HepG2 (cell line): ENCODE data around the gene GIMAP1. TPM values are rescaled to one million over a fixed set of nuclear protein-coding genes. Genes with fewer than 3 reads are reported as not detected.
A peak's percentile ranks its signal among the peaks of the same experiment; 100 is the strongest.

Experiments
- ATAC-seq: fragments of 200-7000 bp; cut with Tn5 transposase; 3 replicates; pipeline ENCODE4 v1.9.1; 2020; ENCODE audit warnings: mild to moderate bottlenecking, moderate library complexity
- BruUV-seq: library from RNA; stranded (reverse); fragments of 400-500 nt; replicated peaks from 2 replicates; lab custom pipeline; 2021; lab: Mats Ljungman, UMichigan
- CTCF ChIA-PET: fragments of 300-600 bp; formaldehyde crosslinking; extraction: SDS; loops from one replicate; lab custom pipeline; 2021; ENCODE audit warnings: low total read pairs, inconsistent platforms, low intra/inter-chr PET ratio; lab: Yijun Ruan, JAX
- POLR2A ChIA-PET: fragments of 350-600 bp; sonication (Branson Sonifier 250); formaldehyde crosslinking; loops from one replicate; lab custom pipeline; 2020; ENCODE audit warnings: antibody characterized with exemption, inconsistent platforms; lab: Yijun Ruan, JAX
- DNase-seq: peaks from one replicate; pipeline ENCODE4 v3.0.0-alpha.2; 2015; ENCODE audit warnings: low spot score
- FAIRE-seq: peaks from 3 replicates; lab custom pipeline; 2011; peaks lifted over from hg19 to GRCh38; lab: Jason Lieb, UNC
- H2AFZ ChIP-seq: one replicate; pipeline ENCODE4 v1.6.1; 2011; ENCODE audit warnings: low read length, inconsistent platforms
- H3K27ac ChIP-seq: fragments of 300-600 bp; 3 replicates; pipeline ENCODE4 v1.8.0; 2011; ENCODE audit warnings: mixed run types, mild to moderate bottlenecking, mixed read lengths, low read length, inconsistent platforms; ENCODE audit not compliant: insufficient read depth; ENCODE audit errors: extremely low read length
- H3K27me3 ChIP-seq, 2 experiments: fragments of 200-600 bp in 1 of 2; 2 replicates in 1 of 2; 3 replicates in 1 of 2; pipeline versions ENCODE4 v1.6.0 to v1.8.0; 2011; ENCODE audit warnings: low read length in 2 of 2, mild to moderate bottlenecking in 2 of 2, moderate library complexity in 2 of 2, inconsistent platforms in 1 of 2; ENCODE audit not compliant: insufficient read depth in 2 of 2, control insufficient read depth in 1 of 2
- H3K36me3 ChIP-seq, 2 experiments: fragments of 200-600 bp in 1 of 2; replicated peaks in 1 of 2; 2 replicates in 1 of 2; 3 replicates in 1 of 2; pipeline versions ENCODE4 v1.5.1 to v1.8.0; 2011; ENCODE audit warnings: low read length in 2 of 2, inconsistent platforms in 1 of 2; ENCODE audit not compliant: insufficient read depth in 2 of 2, control insufficient read depth in 1 of 2
- H3K4me1 ChIP-seq: 2 replicates; pipeline ENCODE4 v1.5.1; 2012; ENCODE audit warnings: low read length, inconsistent platforms; ENCODE audit not compliant: insufficient read depth
- H3K4me2 ChIP-seq: 2 replicates; pipeline ENCODE4 v1.6.0; 2011; ENCODE audit warnings: low read depth, low read length, inconsistent platforms
- H3K4me3 ChIP-seq, 3 experiments: fragments of 200-600 bp in 1 of 3; sonication (generic), shearing (Covaris generic) in 1 of 3; replicated peaks in 1 of 3; 2 replicates each; pipeline ENCODE4 v1.5.1; 2011 to 2016; ENCODE audit warnings: low read length in 3 of 3, inconsistent platforms in 2 of 3, low read depth in 2 of 3, mild to moderate bottlenecking in 2 of 3, control low read depth in 1 of 3, mixed read lengths in 1 of 3; ENCODE audit not compliant: insufficient read depth in 1 of 3
- H3K79me2 ChIP-seq: one replicate; pipeline ENCODE4 v1.6.1; 2011; ENCODE audit warnings: low read length, inconsistent platforms; ENCODE audit not compliant: insufficient read depth
- H3K9ac ChIP-seq: 2 replicates; pipeline ENCODE4 v1.6.0; 2011; ENCODE audit warnings: mild to moderate bottlenecking, low read depth, low read length, inconsistent platforms; ENCODE audit not compliant: insufficient read depth
- H3K9me3 ChIP-seq: 2 replicates; pipeline ENCODE4 v1.5.1; 2012; ENCODE audit warnings: mild to moderate bottlenecking, low read length
- H4K20me1 ChIP-seq: 2 replicates; pipeline ENCODE4 v1.6.0; 2011; ENCODE audit warnings: inconsistent platforms, mild to moderate bottlenecking, low read length, moderate library complexity; ENCODE audit not compliant: insufficient read depth
- AGO1 ChIP-seq: fragments of 200-400 bp; formaldehyde crosslinking; IDR thresholded peaks from 2 replicates; pipeline ENCODE4 v1.6.1; 2017; ENCODE audit warnings: mild to moderate bottlenecking, low read depth, low read length, moderate library complexity; ENCODE audit not compliant: poor library complexity, severe bottlenecking
- CREB1 ChIP-seq, 2 experiments: fragments of 450-650 bp in 1 of 2; IDR thresholded peaks; 2 replicates each; pipeline ENCODE4 v1.6.1; 2016 to 2017; ENCODE audit warnings: control low read depth in 1 of 2, mild to moderate bottlenecking in 1 of 2, missing compliant biosample characterization in 1 of 2, missing genetic modification characterization in 1 of 2
- HNF4A ChIP-seq: sonication (generic); formaldehyde crosslinking; IDR thresholded peaks from 2 replicates; pipeline ENCODE4 v1.4.0; 2020; ENCODE audit warnings: missing genetic modification reagents
- MAFF ChIP-seq: IDR thresholded peaks from 2 replicates; pipeline ENCODE4 v1.6.1; 2011; ENCODE audit warnings: low read depth, low read length, improper control_type of control experiment
- NCOA2 ChIP-seq: sonication (generic); formaldehyde crosslinking; IDR thresholded peaks from 2 replicates; pipeline ENCODE4 v1.8.0; 2022; ENCODE audit warnings: inconsistent platforms
- SOX13 ChIP-seq, 3 experiments: fragments of 450-650 bp in 1 of 3; sonication (generic) in 1 of 3; formaldehyde crosslinking in 1 of 3; IDR thresholded peaks in 2 of 3; conservative IDR thresholded peaks in 1 of 3; 2 replicates each; pipeline versions ENCODE4 v1.5.0 to v1.6.1; 2016 to 2020; ENCODE audit warnings: antibody characterized with exemption in 1 of 3, mild to moderate bottlenecking in 1 of 3, missing compliant biosample characterization in 1 of 3, missing genetic modification reagents in 1 of 3, moderate library complexity in 1 of 3
- SRF ChIP-seq: IDR thresholded peaks from 2 replicates; pipeline ENCODE4 v1.6.1; 2011; ENCODE audit warnings: mild to moderate bottlenecking, low read depth, low read length, moderate library complexity
- ZNF709 ChIP-seq: sonication (generic); formaldehyde crosslinking; IDR thresholded peaks from 2 replicates; pipeline ENCODE4 v1.5.0; 2020; ENCODE audit warnings: mild to moderate bottlenecking, missing genetic modification reagents
- ZSCAN21 ChIP-seq: sonication (generic); formaldehyde crosslinking; IDR thresholded peaks from 2 replicates; pipeline ENCODE4 v1.8.0; 2022; ENCODE audit warnings: mild to moderate bottlenecking, missing genetic modification reagents, moderate library complexity, borderline replicate concordance
- WGBS: methylation state at CpG from one replicate; pipeline ENCODE4 v1.1.6; 2017; ENCODE audit warnings: low lambda C conversion rate; 5-methylcytosine and 5-hydroxymethylcytosine counted together
- in situ Hi-C: cut with HindIII; loops from 2 replicates; pipeline ENCODE4 v1.10.0; 2017; ENCODE audit warnings: low pct_unique_long_range_greater_than_20kb; ENCODE audit not compliant: extremely low pct_ligation_motif_present
- intact Hi-C: fragments of 100-400 bp; cut with micrococcal nuclease; formaldehyde crosslinking; loops from one replicate; pipeline ENCODE4 v1.10.0; 2022; ENCODE audit not compliant: unreplicated experiment
- polyA plus RNA-seq, 8 experiments: library from polyadenylated mRNA; depleted of rRNA in 3 of 8; stranded (reverse) in 7 of 8; unstranded in 1 of 8; fragments of >200 nt; fragmentation: Illumina TruSeq in 4 of 8; extraction: Trizol in 4 of 8; gene quantifications; 2 replicates each; pipeline versions ENCODE4 v1.2.1 to v1.2.3, GENCODE V29; 2011 to 2016; ENCODE audit warnings: low read depth in 4 of 8, missing spikeins in 1 of 8, mixed read lengths in 1 of 8; ENCODE audit not compliant: insufficient read depth in 1 of 8
- total RNA-seq, 5 experiments: library from RNA; depleted of rRNA; stranded (reverse); fragments of >200 nt; fragmentation: Illumina TruSeq; extraction: Trizol; gene quantifications; 2 replicates each; pipeline ENCODE4 v1.2.3, GENCODE V29; 2016; ENCODE audit warnings: low read depth in 1 of 5
- TF ChIP-seq, protein P1 (sequence below): sonication (generic); formaldehyde crosslinking; IDR thresholded peaks from 2 replicates; pipeline ENCODE4 v1.4.0; 2020; ENCODE audit warnings: mild to moderate bottlenecking, missing genetic modification reagents
- TF ChIP-seq, protein P2 (sequence below): sonication (generic); formaldehyde crosslinking; IDR thresholded peaks from 2 replicates; pipeline ENCODE4 v1.4.0; 2020; ENCODE audit warnings: low read depth, mild to moderate bottlenecking, missing genetic modification reagents
- TF ChIP-seq, protein P3 (sequence below): sonication (generic); formaldehyde crosslinking; IDR thresholded peaks from 2 replicates; pipeline ENCODE4 v1.4.0; 2020; ENCODE audit warnings: missing genetic modification reagents
- TF ChIP-seq, protein P4 (sequence below): IDR thresholded peaks from 2 replicates; pipeline ENCODE4 v1.6.1; 2016; ENCODE audit warnings: low read depth, borderline replicate concordance

The GIMAP1 gene
- total and polyA plus RNA-seq, 2 of the 13 experiments (the other 11 are each of a cell fraction or from before 2014, with no cell fraction given), result not detected

DNA sequence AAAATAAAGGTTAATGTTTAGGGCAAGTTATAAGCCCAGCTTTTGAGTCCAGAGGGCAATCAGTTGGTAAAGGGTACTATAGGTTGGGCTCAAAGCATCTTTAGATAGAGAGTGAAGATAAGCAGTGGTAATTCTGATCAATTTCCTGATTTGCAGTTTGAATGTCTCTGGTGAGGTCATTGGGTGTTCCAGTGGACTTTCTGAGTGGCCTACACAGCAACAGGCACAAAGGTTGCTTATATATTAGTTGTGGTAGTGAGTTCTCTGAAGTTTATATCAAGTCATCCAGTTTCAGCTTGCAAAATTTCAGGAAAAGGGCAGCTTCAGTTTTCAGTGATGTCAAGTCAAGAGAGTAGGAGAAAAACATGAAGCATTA is 49.9 kb downstream of the GIMAP1 start:
- H3K36me3 ChIP-seq, result no peaks in the 10 kb centered on the region
- intact Hi-C loops (no loop called here), in situ Hi-C loops (loop anchor here (25.0 kb wide), 1 partner anchor 479 kb away; no protein-coding TSS in a partner anchor)
- no peaks in the 10 kb centered on the region for H3K79me2 ChIP-seq
- ATAC-seq, result no peak
- DNase-seq, result no peak
- H3K27ac ChIP-seq, result no peak overlapping the region
- POLR2A ChIA-PET, result no interaction called here
- no peaks in the 10 kb centered on the region for H3K27me3 ChIP-seq
- no peak for TF ChIP-seq AGO1
- TF ChIP-seq ZSCAN21 (CRISPR knock-in tag), result no peak
- no peak for TF ChIP-seq SRF
- TF ChIP-seq MAFF, result no peak
- TF ChIP-seq, protein P1, sequence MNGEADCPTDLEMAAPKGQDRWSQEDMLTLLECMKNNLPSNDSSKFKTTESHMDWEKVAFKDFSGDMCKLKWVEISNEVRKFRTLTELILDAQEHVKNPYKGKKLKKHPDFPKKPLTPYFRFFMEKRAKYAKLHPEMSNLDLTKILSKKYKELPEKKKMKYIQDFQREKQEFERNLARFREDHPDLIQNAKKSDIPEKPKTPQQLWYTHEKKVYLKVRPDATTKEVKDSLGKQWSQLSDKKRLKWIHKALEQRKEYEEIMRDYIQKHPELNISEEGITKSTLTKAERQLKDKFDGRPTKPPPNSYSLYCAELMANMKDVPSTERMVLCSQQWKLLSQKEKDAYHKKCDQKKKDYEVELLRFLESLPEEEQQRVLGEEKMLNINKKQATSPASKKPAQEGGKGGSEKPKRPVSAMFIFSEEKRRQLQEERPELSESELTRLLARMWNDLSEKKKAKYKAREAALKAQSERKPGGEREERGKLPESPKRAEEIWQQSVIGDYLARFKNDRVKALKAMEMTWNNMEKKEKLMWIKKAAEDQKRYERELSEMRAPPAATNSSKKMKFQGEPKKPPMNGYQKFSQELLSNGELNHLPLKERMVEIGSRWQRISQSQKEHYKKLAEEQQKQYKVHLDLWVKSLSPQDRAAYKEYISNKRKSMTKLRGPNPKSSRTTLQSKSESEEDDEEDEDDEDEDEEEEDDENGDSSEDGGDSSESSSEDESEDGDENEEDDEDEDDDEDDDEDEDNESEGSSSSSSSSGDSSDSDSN (CRISPR knock-in tag), result no peak
- no peaks in the 10 kb centered on the region for H3K9me3 ChIP-seq
- CTCF ChIA-PET, result no interaction called here
- H3K4me1 ChIP-seq, result peaks cover 25% of the 10 kb centered on the region
- H3K4me3 ChIP-seq, result no peak overlapping the region
- no peak for FAIRE-seq
- H2AFZ ChIP-seq, result no peak overlapping the region
- no peak overlapping the region for H3K9ac ChIP-seq
- no peak overlapping the region for H3K4me2 ChIP-seq
- no TSS peak for BruUV-seq
- no peaks in the 10 kb centered on the region for H4K20me1 ChIP-seq

DNA sequence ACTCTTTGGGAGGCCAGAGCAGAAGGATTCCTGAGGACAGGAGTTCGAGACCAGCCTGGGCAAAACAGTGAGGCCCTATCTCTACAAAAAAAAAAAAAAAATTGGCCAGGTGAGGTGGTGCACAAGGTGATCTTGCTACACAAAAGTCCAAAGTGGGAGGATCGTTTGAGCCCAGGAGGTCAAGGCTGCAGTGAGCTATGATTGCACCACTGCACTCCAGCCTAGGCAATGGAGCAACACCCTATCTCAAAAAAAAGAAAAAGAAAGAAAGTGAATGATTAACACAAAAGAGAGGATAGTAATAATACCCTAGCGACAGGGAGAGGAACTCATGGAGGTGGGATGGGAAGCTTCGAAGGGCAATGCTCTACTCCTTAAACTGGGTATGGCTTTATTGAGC is 53.4 kb downstream of the GIMAP1 start:
- 18% methylated on average over 4 of the region's 4 CpGs for WGBS
- BruUV-seq, result no TSS peak
- FAIRE-seq (peak; percentile 36), DNase-seq (no peak), ATAC-seq (peak; percentile 48; the same call in 2 of the 3 replicates)
- no peaks in the 10 kb centered on the region for H3K79me2 ChIP-seq
- H3K4me1 ChIP-seq, result peaks cover 24% of the 10 kb centered on the region
- H3K9me3 ChIP-seq, result no peaks in the 10 kb centered on the region
- no peaks in the 10 kb centered on the region for H3K27me3 ChIP-seq
- H2AFZ ChIP-seq, result no peak overlapping the region
- CTCF ChIA-PET, result no interaction called here
- intact Hi-C loops (no loop called here), in situ Hi-C loops (loop anchor here (25.0 kb wide), 1 partner anchor 482 kb away; no protein-coding TSS in a partner anchor)
- POLR2A ChIA-PET, result no interaction called here
- H3K27ac ChIP-seq, result no peak overlapping the region
- no peaks in the 10 kb centered on the region for H3K36me3 ChIP-seq
- no peaks in the 10 kb centered on the region for H4K20me1 ChIP-seq
- H3K4me3 ChIP-seq, result no peak overlapping the region
- H3K9ac ChIP-seq, result no peak overlapping the region
- no peak overlapping the region for H3K4me2 ChIP-seq
- TF ChIP-seq, protein P2, sequence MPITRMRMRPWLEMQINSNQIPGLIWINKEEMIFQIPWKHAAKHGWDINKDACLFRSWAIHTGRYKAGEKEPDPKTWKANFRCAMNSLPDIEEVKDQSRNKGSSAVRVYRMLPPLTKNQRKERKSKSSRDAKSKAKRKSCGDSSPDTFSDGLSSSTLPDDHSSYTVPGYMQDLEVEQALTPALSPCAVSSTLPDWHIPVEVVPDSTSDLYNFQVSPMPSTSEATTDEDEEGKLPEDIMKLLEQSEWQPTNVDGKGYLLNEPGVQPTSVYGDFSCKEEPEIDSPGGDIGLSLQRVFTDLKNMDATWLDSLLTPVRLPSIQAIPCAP, result no peak
- no peak for TF ChIP-seq CREB1 (IDR thresholded peaks at IDR 0.05)
- TF ChIP-seq CREB1 (CRISPR knock-in tag; IDR thresholded peaks at IDR 0.05), result 0 out of 2 replicates have a peak, but pooled peaks have one; percentile 19
- TF ChIP-seq NCOA2 (CRISPR knock-in tag), result peak; percentile 21; the same call in 1 of the 2 replicates
- TF ChIP-seq, protein P3, sequence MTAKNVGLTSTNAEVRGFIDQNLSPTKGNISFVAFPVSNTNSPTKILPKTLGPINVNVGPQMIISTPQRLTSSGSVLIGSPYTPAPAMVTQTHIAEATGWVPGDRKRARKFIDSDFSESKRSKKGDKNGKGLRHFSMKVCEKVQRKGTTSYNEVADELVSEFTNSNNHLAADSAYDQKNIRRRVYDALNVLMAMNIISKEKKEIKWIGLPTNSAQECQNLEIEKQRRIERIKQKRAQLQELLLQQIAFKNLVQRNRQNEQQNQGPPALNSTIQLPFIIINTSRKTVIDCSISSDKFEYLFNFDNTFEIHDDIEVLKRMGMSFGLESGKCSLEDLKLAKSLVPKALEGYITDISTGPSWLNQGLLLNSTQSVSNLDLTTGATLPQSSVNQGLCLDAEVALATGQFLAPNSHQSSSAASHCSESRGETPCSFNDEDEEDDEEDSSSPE (CRISPR knock-in tag), result no peak
- no peak for TF ChIP-seq ZNF709 (CRISPR knock-in tag)
- TF ChIP-seq HNF4A (CRISPR knock-in tag), result peak; percentile 87
- no peak for TF ChIP-seq SOX13 (IDR thresholded peaks at IDR 0.05)
- peak in 1 of 2 experiments; percentile 39; a peak in 1 of 4 replicates for TF ChIP-seq SOX13 (CRISPR knock-in tag; conservative IDR thresholded peaks at IDR 0.05 in 1 of 2, IDR thresholded peaks at IDR 0.05 in 1 of 2)
- TF ChIP-seq, protein P4, sequence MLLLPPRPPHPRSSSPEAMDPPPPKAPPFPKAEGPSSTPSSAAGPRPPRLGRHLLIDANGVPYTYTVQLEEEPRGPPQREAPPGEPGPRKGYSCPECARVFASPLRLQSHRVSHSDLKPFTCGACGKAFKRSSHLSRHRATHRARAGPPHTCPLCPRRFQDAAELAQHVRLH, result no peak
